Esophagus muscularis mucosa (tissue), 4 donors: ENCODE measurements around the gene TRPT1.

Source experiments
- EP300 ChIP-seq: sonication (generic); formaldehyde crosslinking; IDR thresholded peaks from one replicate; pipeline ENCODE4 v1.6.1; 2017; ENCODE audit warnings: antibody characterized with exemption
- POLR2A ChIP-seq: fragments of 450-650 bp; IDR thresholded peaks from one replicate; pipeline ENCODE4 v1.6.1; 2017; ENCODE audit warnings: antibody characterized with exemption, moderate library complexity, mild to moderate bottlenecking, low read depth
- TF ChIP-seq, protein P1 (sequence below), 3 experiments: fragments of 200-600 bp in 2 of 3; fragments of 450-650 bp in 1 of 3; sonication (generic) in 2 of 3; IDR thresholded peaks; one replicate each; pipeline ENCODE4 v1.5.1; 2017 to 2019; ENCODE audit warnings: antibody characterized with exemption in 3 of 3, mild to moderate bottlenecking in 2 of 3, moderate library complexity in 1 of 3

DNA sequence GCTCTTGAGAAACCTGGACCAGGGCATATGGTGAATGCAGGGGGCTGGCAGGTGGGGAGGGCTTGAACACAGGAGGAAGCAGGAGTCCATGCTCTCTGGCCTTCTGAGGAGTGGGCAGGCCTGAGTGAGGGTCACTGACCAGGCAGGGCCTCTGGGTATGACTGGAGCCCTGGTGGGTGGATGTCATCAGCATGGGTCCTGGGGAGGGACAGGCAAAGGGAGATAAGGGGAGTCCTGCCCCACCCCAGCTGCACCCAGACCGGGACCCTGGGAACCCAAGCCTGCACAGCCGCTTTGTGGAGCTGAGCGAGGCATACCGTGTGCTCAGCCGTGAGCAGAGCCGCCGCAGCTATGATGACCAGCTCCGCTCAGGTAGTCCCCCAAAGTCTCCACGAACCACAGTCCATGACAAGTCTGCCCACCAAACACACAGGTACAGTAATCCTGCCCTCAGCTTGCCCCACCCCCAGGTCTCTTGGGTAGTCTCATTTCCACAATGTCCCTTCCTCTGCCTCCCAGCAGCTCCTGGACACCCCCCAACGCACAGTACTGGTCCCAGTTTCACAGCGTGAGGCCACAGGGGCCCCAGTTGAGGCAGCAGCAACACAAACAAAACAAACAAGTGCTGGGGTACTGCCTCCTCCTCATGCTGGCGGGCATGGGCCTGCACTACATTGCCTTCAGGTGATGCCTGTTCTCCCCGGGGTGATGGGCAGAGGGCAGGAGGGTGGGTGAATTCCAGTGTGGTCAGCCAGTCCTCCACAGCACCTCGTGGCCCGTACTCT, 6.4 kb upstream of the TRPT1 start:
- TF ChIP-seq POLR2A (no peak), EP300 (no peak)
- TF ChIP-seq, protein P1, sequence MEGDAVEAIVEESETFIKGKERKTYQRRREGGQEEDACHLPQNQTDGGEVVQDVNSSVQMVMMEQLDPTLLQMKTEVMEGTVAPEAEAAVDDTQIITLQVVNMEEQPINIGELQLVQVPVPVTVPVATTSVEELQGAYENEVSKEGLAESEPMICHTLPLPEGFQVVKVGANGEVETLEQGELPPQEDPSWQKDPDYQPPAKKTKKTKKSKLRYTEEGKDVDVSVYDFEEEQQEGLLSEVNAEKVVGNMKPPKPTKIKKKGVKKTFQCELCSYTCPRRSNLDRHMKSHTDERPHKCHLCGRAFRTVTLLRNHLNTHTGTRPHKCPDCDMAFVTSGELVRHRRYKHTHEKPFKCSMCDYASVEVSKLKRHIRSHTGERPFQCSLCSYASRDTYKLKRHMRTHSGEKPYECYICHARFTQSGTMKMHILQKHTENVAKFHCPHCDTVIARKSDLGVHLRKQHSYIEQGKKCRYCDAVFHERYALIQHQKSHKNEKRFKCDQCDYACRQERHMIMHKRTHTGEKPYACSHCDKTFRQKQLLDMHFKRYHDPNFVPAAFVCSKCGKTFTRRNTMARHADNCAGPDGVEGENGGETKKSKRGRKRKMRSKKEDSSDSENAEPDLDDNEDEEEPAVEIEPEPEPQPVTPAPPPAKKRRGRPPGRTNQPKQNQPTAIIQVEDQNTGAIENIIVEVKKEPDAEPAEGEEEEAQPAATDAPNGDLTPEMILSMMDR (IDR thresholded peaks at IDR 0.05): no peak
